ENCODE data around the gene OR52E6. TPM values are rescaled to one million over a fixed set of nuclear protein-coding genes. Genes with fewer than 3 reads are reported as not detected.
A peak's percentile ranks its signal among the peaks of the same experiment; 100 is the strongest.

Gene OR52E6
- total and polyA plus RNA-seq, 2 of the 13 experiments (the other 11 are each of a cell fraction or from before 2014, with no cell fraction given), result not detected

DNA sequence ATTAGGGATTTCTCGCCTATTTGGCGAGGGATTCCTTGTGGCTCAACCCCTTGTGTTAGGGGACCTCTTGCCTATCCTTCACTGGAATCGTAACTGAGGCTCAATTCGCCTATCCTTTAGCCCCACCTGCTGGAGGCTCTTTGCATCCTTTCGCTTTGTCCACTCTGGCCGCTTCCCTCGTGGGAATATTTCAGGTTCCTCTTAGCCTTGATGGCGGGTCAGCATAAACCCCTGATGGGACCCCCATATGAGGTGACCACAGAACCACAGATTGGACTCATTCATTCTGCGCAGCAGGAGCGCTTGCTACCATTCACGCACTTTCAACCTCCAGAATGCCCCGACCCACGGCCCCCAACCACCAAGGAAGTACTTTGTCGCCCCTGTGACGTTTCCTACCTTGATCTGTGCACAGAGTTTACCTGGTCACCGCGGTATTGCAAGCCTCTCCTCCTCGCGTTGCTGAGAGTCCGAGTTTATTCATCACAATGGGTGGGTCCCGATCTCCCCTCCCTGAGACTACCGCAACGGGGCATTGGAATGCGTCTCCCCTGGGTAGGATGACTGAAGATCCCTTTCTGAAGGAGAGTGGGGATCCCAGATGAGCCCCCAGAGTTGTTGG is 33.1 kb downstream of the OR52E6 start, which contains the start of gene OR52N2:
TSS of gene OR52N2 (plus strand) at position 425 of the 622 bp plus-strand sequence. CDS start 11,412 bp downstream, outside the sequence.
- peak; percentile 63 for DNase-seq (ENCODE audit: low spot score)
- H3K4me2 ChIP-seq (ENCODE audit: low read depth, low read length), result peak within 1 kb of the TSS; percentile 76
- in situ Hi-C loops (cut with HindIII; ENCODE audit: extremely low pct_ligation_motif_present, low pct_unique_long_range_greater_than_20kb) (loop anchor here (5.0 to 10.0 kb wide), 3 partner anchors 124 to 331 kb away; partner anchors contain the start of genes TRIM22 and TRIM5), intact Hi-C loops (cut with micrococcal nuclease; ENCODE audit: unreplicated experiment) (loop anchor here (1.0 kb wide), 2 partner anchors 123 to 208 kb away; partner anchors contain the start of gene TRIM5)
- no peaks in the 10 kb centered on the region for H3K9me3 ChIP-seq (ENCODE audit: low read length)
- ChIA-PET CTCF (ENCODE audit: low intra/inter-chr PET ratio, low total read pairs) (interaction anchor here (0.8 to 3.1 kb wide), 6 partner anchors 124 to 684 kb away, joined by 3 to 37 read pairs (median 7); partner anchors contain the start of gene TRIM5), POLR2A (no interaction called here)
- no peaks in the 10 kb centered on the region for H3K36me3 ChIP-seq (replicated peaks in 1 of 2; ENCODE audit: control insufficient read depth in 1 of 2, insufficient read depth in 2 of 2, low read length in 2 of 2)
- no peaks in the 10 kb centered on the region for H4K20me1 ChIP-seq (ENCODE audit: insufficient read depth, low read length)
- H2AFZ ChIP-seq (ENCODE audit: low read length), result peak within 1 kb of the TSS; percentile 71
- no peaks in the 10 kb centered on the region for H3K79me2 ChIP-seq (ENCODE audit: insufficient read depth, low read length)
- ATAC-seq, result peak; percentile 98
- H3K9ac ChIP-seq (ENCODE audit: insufficient read depth, low read depth, low read length), result no peak within 1 kb of the TSS
- 2% methylated on average over 22 of the region's 24 CpGs for WGBS (ENCODE audit: low lambda C conversion rate)
- H3K4me3 ChIP-seq (replicated peaks in 1 of 3; ENCODE audit: insufficient read depth in 1 of 3, low read depth in 2 of 3, low read length in 3 of 3), result peak within 1 kb of the TSS in 2 of 3 experiments; percentile 16 to 53; a peak in 3 of 6 replicates
- no TSS peak for BruUV-seq (replicated peaks)
- H3K27me3 ChIP-seq (ENCODE audit: control insufficient read depth in 1 of 2, insufficient read depth in 2 of 2, low read length in 2 of 2), result peaks cover 1 to 25% of the 10 kb centered on the region in 2 experiments; a peak in 4 of 5 replicates
- H3K4me1 ChIP-seq (ENCODE audit: insufficient read depth, low read length), result peaks cover 18% of the 10 kb centered on the region
- FAIRE-seq, result peak; percentile 77
- H3K27ac ChIP-seq (ENCODE audit: extremely low read length, insufficient read depth, low read length), result no peak within 1 kb of the TSS
- no peak for TF ChIP-seq TIGD3 (CRISPR knock-in tag; IDR thresholded peaks at IDR 0.05; ENCODE audit: borderline replicate concordance)
- TF ChIP-seq XRCC5 (optimal IDR thresholded peaks at IDR 0.05; ENCODE audit: low read length), result peak; percentile 35
- TF ChIP-seq ZNF501 (CRISPR knock-in tag; IDR thresholded peaks at IDR 0.05), result 0 out of 2 replicates have a peak, but pooled peaks have one; percentile 23
- TF ChIP-seq SMYD3 (CRISPR knock-in tag; IDR thresholded peaks at IDR 0.05), result no peak
- no peak for TF ChIP-seq KDM5B (CRISPR knock-in tag; IDR thresholded peaks at IDR 0.05; ENCODE audit: borderline replicate concordance)
- no peak for TF ChIP-seq NFKB2 (CRISPR knock-in tag; IDR thresholded peaks at IDR 0.05; ENCODE audit: borderline replicate concordance)
- TF ChIP-seq, protein P1, sequence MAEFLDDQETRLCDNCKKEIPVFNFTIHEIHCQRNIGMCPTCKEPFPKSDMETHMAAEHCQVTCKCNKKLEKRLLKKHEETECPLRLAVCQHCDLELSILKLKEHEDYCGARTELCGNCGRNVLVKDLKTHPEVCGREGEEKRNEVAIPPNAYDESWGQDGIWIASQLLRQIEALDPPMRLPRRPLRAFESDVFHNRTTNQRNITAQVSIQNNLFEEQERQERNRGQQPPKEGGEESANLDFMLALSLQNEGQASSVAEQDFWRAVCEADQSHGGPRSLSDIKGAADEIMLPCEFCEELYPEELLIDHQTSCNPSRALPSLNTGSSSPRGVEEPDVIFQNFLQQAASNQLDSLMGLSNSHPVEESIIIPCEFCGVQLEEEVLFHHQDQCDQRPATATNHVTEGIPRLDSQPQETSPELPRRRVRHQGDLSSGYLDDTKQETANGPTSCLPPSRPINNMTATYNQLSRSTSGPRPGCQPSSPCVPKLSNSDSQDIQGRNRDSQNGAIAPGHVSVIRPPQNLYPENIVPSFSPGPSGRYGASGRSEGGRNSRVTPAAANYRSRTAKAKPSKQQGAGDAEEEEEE (CRISPR knock-in tag; IDR thresholded peaks at IDR 0.05; ENCODE audit: borderline replicate concordance), result no peak
- TF ChIP-seq ZNF333 (CRISPR knock-in tag; IDR thresholded peaks at IDR 0.05; ENCODE audit: borderline replicate concordance), result no peak
- no peak for TF ChIP-seq ZKSCAN1 (IDR thresholded peaks at IDR 0.05; ENCODE audit: low read length)
- TF ChIP-seq KDM3A (CRISPR knock-in tag; IDR thresholded peaks at IDR 0.05; ENCODE audit: low read depth), result no peak
- TF ChIP-seq NAIF1 (CRISPR knock-in tag; IDR thresholded peaks at IDR 0.05; ENCODE audit: borderline replicate concordance), result no peak
- TF ChIP-seq ATF4 (CRISPR knock-in tag; IDR thresholded peaks at IDR 0.05), result no peak
- no peak for TF ChIP-seq GPN1 (CRISPR knock-in tag; IDR thresholded peaks at IDR 0.05; ENCODE audit: borderline replicate concordance)
- TF ChIP-seq ZNF737 (CRISPR knock-in tag; IDR thresholded peaks at IDR 0.05; ENCODE audit: borderline replicate concordance), result 0 out of 2 replicates have a peak, but pooled peaks have one; percentile 40
- no peak for TF ChIP-seq ZMYM2 (CRISPR knock-in tag; IDR thresholded peaks at IDR 0.05)
- TF ChIP-seq SAFB2 (CRISPR knock-in tag; IDR thresholded peaks at IDR 0.05; ENCODE audit: borderline replicate concordance, low read depth), result no peak
- TF ChIP-seq STAG1 (CRISPR knock-in tag; IDR thresholded peaks at IDR 0.05), result peak; percentile 92
- TF ChIP-seq ZNF746 (CRISPR knock-in tag; IDR thresholded peaks at IDR 0.05), result no peak
- TF ChIP-seq TFDP1 (CRISPR knock-in tag; IDR thresholded peaks at IDR 0.05; ENCODE audit: borderline replicate concordance), result no peak
